ENCODE data around the gene IDS.
"Not testable (repeated sequence)": the region's sequence is repeated elsewhere in the genome, so short reads cannot be mapped to it uniquely, and the experiment has no call there.

IDS gene

GRCh38 chrX:149504915-149505651 lies at the start of gene IDS:
IDS (minus strand) TSS chrX:149505306; CDS start chrX:149505137, 169 bp downstream.
- DNase-seq (ENCODE audit: low read depth), result peak; percentile 80

GRCh38 chrX:149551939-149552248 lies 46.8 kb upstream of the IDS start:
- not testable (repeated sequence) for DNase-seq (ENCODE audit: low read depth)

GRCh38 chrX:149551245-149551938 lies 46.3 kb upstream of the IDS start:
- not testable (repeated sequence) for DNase-seq (ENCODE audit: low read depth)

- not testable (repeated sequence) for DNase-seq (ENCODE audit: low read depth)
Measured at GRCh38 chrX:149550454-149550853, 45.3 kb upstream of the IDS start.

GRCh38 chrX:149549701-149550100 lies 44.6 kb upstream of the IDS start, which contains the start of gene HSFX3:
HSFX3 (minus strand) TSS chrX:149549924; CDS start chrX:149549852, 72 bp downstream.
- DNase-seq (ENCODE audit: low read depth), result not testable (repeated sequence)

GRCh38 chrX:149547782-149548181 lies 42.7 kb upstream of the IDS start:
- not testable (repeated sequence) for DNase-seq (ENCODE audit: low read depth)

GRCh38 chrX:149546962-149547361 lies 41.9 kb upstream of the IDS start:
- DNase-seq (ENCODE audit: low read depth), result not testable (repeated sequence)

GRCh38 chrX:149545545-149546543 lies 40.7 kb upstream of the IDS start:
- not testable (repeated sequence) for DNase-seq (ENCODE audit: low read depth)

GRCh38 chrX:149541521-149542047 lies 36.5 kb upstream of the IDS start:
- peak; percentile 4 for DNase-seq (ENCODE audit: low read depth)

GRCh38 chrX:149540621-149541520 lies 35.8 kb upstream of the IDS start, which contains the start of gene EOLA1:
EOLA1 (plus strand) TSS chrX:149541012; CDS start chrX:149545631, 4,619 bp downstream.
- peak; percentile 98 for DNase-seq (ENCODE audit: low read depth)

GRCh38 chrX:149540131-149540620 lies 35.1 kb upstream of the IDS start:
- DNase-seq (ENCODE audit: low read depth), result peak; percentile 87

- peak; percentile 95 for DNase-seq (ENCODE audit: low read depth)
Measured at GRCh38 chrX:149539283-149540130, 34.4 kb upstream of the IDS start.

- not testable (repeated sequence) for DNase-seq (ENCODE audit: low read depth)
Measured at GRCh38 chrX:149537474-149537873, 32.4 kb upstream of the IDS start.

- DNase-seq (ENCODE audit: low read depth), result not testable (repeated sequence)
Measured at GRCh38 chrX:149534926-149535602, 30.0 kb upstream of the IDS start.

GRCh38 chrX:149533999-149534398 lies 28.9 kb upstream of the IDS start:
- not testable (repeated sequence) for DNase-seq (ENCODE audit: low read depth)

GRCh38 chrX:149532868-149533267 lies 27.8 kb upstream of the IDS start:
- not testable (repeated sequence) for DNase-seq (ENCODE audit: low read depth)

- DNase-seq (ENCODE audit: low read depth), result no peak
Measured at GRCh38 chrX:149531599-149531998, 26.5 kb upstream of the IDS start.

GRCh38 chrX:149528381-149528780 lies 23.3 kb upstream of the IDS start:
- DNase-seq (ENCODE audit: low read depth), result no peak

GRCh38 chrX:149527705-149528104 lies 22.6 kb upstream of the IDS start:
- peak; percentile 10 for DNase-seq (ENCODE audit: low read depth)

All from fibroblast of gingiva (primary cell).